NK-92 (cell line): ENCODE data around the gene TECR.

Experiments
- DNase-seq: peaks from one replicate; lab custom pipeline; 2025; ENCODE audit not compliant: unreplicated experiment; lab: John Stamatoyannopoulos, UW

The TECR gene

DNA sequence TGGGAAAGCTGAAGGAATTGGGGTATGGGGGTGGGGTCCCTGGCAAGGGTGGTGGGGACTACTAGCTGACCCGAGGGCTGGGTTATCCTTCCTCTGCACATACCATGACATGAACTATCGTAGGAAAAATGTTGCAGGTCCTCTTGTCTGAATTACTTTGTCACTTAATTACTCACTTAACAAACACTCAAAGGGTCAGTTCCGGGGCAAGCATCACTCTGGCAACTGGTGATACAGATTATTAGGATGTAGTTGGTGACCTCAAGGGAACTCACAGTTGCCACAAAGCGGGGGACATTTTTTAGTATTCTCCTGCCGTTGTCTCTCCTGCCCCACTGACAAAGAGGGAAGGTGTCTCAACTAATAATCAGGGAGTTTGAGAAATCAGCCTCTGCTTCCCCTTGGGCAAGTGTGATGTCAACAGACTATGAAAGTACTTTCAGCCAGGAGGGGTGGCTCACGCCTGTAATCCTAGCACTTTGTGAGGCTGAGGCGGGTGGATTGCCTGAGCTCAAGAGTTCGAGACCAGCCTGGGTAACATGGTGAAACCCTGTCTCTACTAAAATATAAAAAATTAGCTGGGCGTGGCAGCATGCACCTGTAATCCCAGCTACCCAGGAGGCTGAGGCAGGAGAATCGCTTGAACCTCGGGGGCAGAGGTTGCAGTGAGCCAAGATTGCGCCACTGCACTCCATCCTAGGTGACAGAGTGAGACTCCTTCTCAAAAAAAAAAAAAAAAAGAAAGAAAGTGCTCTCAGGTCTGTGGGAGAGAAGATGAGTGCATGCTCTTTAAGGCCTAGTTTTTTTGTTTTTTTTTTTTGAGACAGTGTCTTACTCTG, 21.5 kb upstream of the TECR start:
- DNase-seq, result no peak

DNA sequence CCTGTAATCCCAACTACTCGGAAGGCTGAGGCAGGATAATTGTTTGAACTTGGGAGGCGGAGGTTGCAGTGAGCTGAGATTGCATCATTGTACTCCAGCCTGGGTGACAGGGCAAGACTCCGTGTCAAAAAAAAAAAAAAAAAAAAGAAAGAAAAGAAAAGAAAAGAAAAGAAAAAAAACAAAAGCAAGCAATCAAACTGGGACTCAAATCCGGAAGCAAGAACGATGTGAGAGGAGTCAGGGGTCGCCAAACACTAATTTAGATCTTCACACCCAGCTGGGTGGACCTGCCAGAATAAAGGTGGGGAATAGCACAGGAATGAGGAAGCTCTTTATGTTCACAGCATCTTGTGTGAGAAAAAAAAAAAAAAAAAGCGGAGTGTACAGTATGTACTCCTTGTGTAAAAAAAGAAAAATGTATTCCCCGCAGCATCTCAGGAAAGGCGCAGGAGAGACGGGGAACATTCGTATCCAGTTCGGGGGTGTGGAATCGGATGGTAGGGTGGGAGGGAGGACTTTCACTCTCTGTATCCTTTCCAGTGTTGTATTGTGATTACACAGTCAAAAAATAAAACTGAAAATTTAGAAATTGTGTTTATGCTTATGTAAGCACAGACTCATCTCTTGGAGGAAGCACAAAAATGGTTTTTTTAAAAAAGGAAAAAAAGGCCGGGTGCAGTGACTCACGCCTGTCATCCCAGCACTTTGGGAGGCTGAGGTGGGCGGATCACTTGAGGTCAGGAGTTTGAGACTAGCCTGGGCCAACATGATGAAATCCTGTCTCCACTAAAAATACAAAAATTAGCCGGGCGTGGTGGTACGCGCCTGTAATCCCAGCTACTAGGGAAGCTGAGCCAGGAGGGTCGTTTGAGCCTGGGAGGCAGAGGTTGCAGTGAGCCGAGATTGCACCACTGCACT, 18.8 kb upstream of the TECR start:
- DNase-seq, result no peak

DNA sequence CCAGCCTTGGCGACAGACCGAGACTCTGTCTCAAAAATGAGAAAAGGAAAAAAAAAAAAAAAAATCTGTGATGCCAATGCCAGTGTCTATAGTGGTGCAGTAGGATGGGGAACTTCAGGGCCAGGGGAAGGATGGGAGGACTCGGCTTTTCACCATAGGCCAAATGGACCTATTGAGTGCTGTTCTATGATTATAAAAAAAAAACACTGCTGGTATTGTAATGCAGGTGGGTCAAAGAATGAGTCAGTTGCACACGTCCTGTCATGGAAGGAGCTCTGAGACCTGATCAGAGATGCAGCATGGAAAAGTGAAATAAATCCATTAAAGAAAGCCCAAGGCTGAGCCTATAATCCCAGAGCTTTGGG, 18.2 kb upstream of the TECR start:
- no peak for DNase-seq

DNA sequence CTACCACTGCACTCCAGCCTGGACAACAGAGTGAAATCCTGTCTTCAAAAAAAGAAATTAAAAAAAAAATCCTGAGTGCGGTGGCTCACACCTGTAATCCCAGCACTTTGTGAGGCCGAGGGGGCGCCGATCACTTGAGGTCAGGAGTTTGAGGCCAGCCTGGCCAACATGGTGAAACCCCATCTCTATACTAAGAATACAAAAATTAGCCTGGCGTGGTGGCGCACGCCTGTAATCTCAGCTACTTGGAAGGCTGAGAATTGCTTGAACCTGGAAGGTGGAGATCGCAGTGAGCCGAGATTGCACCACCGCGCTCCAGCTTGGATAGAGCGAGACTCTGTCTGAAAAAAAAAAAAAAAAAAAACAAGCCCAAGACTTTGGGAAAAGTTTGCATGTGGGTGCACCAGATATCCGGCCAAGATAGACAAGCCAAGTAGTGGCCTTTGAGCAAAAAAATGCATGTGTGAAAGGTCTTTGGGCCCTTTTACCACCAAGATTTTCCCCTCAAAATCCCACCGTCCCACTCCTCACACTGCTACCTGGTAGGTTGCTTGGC, 16.9 kb upstream of the TECR start:
- no peak for DNase-seq

DNA sequence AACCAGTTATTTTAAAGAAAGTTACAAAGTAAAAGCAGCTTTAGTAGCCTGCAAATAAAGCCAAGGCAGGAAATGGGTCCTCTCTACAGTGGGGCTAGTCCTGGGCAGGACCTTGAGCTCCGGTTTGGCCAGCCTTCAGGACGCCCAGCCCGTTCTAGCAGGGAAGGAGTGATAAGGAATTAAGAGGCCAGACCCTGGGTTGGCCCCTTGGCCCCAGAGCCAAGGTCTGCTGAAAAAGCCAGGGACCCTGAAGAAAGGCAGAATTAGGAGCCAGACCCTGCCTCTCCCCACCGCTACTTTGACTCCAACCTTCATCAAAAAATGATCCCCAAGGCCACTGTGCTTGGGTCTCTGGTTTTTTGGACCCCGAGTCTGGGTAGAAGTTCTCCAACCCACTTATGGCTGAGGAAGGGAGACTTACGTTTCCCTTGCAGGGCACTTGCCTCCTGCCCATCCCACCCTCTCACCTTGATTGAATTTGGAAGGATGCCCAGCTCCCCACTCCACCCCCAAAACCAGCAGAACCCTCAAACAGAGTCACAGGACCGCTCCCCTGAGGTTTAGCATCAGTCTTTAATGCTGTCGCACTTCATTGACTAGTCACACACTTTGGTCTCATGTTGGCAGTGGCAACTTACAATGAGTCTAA, 15.1 kb upstream of the TECR start:
- DNase-seq, result no peak

DNA sequence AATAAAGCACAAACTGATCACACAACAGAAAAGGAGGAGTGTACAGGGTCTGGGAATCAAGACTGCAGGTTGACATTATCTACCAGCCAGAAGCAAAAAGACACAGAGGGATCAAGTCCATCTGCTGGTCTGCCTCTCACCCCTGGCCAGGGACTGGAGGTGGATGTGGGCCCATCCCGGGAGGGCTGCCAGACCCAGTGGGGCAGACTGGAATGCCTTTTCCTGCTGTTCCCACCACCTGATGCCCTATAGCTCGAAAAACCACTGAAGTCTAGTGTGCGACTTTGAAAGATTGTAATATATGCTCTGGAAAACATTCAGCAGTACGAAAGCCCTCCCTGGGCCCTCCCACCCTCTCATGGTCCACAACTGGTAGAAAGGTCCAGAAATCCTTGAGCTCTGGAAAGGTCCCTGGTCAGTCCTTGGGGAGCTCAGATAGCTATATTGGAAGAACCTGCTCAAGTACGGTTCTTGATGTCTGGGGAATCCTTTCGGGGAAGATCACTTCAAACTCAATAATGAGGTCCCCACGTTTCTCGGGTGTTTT, 13.8 kb upstream of the TECR start:
- no peak for DNase-seq

DNA sequence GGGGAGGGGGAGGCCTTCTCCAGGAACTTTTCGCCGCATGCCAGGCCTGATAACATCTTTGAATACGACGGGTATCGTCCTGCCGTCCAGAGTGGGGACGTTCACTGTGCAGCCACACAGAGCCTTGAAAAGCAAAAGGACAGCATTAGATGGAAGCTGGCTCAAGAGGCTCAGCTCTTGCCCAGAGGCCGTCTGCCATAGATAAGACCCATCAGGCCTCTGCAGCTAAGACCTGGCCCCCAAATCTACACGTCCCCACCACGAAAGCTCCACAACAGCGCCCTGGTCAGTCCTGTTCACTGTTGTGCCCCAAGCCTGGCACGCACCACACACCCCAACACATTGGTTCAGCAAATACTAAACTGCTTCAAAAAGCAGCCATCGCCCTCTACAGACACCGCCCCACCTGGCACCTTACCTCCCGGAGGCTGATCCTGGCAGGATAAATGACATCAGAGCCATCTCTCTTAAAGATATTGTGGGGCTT, 13.3 kb upstream of the TECR start:
- no peak for DNase-seq

DNA sequence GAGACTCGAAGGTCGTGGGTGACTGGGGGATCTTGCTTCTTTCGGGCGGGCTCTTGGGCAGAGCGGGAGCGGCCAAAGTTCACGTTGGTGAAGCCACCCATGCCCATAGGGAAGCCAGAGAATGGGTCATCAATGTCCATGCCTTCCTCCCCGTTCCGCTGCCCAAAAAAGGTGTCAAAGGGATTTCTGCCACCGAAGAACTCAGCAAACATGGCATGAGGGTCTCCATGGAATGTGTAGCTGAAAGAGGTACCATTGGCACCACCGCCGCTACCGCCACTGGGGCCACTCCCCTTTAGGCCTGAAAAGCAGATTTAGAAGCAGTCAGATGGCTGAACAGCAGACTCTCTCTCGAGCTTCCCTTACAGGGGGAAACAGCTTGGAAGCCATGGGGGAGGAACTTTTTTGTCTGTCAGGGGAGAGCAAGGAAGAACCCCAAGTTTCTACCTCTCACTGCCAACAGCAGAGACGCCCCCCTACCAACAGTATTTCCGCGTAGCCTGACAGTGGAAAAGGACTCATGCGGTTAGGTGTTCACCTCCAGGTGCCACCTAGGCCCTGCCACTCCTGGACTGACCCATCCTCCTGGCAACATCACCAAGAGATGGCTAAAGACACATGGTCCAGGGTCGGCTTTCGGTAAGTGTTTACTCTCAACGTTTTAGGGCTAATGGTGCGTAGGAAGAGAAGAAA, 12.5 kb upstream of the TECR start:
- DNase-seq, result no peak

DNA sequence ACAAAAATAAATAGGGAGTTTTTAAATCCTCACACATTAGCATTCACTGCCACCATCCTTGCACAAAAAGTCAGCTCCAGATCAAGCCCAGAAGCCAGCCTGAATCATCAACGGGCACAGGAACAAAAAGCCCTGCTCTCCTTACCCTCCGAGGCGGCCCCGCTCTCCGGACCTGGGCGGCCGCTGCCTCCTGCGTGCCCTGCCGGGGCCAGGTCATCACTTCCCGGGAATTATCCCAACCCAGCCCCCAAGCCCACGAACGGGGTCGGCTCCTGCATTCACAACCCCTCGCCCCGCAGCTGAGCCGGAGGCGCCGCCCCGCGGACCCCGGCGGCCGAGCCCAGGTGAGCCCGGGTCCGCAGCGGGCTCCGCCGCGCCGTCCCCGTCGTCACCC, 12.0 kb upstream of the TECR start:
- DNase-seq, result no peak

DNA sequence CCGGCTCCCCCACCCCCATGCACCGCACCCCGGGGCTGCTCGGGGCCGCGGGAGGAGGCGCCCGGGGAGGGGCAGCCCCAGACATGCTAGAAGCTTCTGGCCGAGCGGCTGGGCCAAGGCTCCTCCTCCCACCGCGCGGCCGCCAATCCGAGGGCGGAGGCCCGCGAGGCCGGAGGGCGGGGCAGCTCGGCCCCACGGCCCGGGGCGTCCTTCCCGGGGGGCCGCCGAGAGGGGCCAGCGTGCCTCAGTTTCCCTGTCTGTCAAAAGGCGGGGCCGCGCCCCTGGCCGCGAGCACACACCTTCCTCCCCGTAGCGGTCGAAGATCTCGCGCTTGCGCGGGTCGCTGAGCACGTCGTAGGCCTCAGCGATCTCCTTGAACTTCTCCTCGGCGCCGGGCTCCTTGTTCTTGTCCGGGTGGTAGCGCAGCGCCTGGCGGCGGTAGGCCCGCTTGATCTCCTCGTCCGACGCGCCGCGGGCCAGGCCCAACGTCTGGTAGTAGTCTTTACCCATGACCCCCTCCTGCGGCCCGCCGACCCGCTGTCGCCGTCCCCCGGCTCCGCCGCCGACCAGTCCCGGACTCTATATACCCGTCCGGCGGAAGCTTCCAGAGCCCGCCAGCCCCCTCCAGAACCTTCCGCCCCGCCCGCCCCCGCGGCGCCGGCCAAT, 11.4 kb upstream of the TECR start, which contains the start of gene DNAJB1:
Gene DNAJB1 (minus strand): TSS at position 558 of the 666 bp plus-strand sequence. CDS start 48 bp downstream, at position 510.
- DNase-seq, result no peak

DNA sequence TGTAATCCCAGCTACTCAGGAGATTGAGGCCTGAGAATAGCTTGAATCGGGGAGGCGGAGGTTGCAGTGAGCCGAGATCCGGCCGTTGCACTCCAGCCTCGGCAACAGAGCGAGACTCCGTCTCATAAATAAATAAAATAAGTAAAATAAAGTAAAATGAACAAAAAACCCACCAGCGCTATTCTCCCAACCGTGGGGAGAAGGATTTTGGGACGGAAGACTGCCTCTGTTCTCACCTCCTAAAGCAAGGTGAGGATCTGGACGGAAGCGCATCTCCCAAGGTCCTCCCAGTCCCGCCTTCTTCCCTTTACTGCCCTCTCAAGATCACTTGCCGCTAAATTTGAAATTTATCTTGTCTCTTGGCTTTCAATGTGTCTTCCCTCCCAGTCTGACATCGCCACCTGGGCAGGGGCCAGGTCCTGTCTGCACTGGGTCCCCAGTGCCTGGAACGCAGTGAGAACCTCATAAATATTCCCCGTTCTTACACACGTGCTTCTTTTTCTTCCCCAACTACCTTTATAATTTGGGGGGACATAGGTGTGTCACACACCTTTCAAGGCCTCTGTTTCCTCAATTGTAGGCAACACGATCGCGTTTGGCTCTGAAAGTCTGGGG, 10.0 kb upstream of the TECR start:
- DNase-seq, result no peak

DNA sequence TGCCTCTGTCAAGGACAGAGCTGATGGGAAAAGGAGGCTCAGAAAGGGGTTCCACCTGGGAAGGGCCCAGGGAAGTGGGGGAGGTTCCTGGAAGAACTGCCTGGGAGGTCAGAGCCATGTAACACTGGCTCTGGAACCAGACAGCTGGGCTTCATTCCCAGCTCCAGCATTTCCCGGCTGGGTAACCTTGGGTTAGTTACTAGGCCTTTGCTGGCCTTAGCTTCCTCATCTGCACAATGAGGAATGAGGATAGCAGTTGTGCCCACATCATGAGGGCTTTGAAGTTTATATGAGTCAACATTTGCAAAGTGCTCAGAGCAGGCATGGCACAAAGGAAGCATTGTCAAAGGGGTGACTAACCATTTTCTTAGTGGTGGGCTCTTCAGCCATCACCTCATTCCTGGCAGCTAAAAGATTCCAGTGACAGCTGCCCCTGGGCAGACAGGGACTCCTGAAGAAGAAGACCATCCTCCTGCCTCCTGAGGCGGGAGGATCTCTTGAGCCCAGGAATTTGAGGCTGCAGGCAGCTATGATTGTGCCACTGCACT, 9.5 kb upstream of the TECR start:
- no peak for DNase-seq

DNA sequence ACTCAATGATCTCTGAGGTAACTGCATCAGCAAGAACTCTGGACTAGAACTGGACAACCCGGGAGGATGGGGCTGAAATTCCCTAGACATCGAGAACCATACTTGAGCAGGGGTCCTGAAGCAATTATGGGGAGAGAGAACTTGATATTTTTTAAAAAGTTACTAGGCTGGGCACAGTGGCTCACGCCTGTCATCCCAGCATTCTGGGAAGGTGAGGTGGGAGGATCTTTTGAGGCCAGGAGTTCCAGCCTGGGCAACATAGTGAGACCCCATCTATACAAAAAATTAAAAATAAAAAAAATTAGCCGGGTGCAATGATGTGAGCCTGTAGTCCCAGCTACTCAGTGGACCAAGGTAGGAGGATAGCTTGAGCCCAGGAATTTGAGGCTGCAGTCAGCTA, 8.9 kb upstream of the TECR start:
- DNase-seq, result no peak

DNA sequence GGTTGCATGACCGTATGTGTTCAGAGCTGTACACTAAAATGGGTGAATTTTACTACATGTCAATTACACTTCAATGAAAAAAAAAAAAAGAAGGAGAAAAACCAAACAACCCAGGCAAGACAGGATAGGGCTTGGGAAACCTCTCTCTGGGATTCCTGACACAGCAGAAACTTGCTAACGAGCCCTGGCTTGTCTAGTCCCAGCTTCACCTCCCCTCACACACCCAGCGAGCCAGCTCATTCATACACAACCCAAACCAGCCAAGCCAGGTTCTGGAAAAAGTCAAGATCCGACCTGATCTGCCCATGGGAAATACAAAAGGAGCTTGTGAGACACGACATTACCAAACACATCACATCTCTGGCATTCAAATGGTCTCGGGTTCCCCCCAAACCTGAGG, 3.7 kb upstream of the TECR start:
- no peak for DNase-seq

DNA sequence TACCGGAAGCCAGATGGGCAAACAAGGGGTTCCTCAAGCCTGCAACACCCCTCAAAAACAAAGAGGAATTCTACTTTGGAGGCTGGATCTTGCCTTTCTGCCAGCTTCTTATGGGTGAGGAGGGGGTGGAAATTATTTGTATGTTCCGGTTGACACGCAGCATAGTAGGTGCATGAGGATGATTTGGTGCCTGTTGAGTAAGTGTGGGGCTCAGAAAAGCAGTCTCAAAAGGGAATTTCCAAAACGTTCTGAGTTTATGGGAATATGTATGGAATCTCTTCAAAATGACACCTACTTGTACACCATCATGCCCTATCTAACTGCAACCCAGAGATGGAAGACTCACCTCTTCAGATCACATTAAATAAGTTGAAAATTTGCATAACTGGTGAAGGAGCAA, 3.0 kb upstream of the TECR start:
- DNase-seq, result no peak

DNA sequence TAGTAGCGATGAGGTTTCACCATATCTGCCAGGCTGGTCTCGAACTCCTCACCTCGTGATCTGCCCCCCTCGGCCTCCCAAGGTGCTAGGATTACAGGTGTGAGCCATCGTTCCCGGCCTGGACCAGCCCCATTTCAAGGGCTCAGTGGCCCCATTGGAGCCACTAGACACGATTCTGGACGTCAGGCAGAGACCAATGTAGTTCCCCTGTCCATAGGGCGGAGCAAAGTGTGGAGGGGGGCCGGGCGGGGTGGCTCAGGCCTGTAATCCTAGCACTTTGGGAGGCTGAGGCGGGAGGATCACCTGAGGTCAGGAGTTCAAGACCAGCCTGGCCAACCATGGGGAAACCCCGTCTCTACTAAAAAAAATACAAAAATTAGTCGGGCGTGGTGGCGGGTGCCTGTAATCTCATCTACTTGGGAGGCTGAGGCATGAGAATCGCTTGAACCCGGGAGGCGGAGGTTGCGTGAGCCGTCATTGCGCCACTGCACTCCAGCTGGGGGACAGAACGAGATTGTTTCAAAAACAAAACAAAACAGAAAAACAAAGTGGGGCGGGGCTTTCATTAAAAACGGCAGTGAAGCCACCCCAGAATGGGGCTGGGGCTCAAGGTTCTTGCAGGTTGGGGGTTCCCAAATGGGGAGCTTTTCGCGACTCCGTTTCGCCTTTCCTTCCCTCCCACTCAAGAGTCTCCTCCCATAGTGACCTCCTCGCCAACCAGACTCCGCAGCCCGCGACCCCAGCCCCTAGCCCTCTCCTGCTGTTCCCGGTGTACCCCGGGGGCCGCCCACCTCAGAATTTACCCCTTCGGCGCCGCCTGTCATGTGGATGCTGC, 758 bp upstream of the TECR start:
- no peak for DNase-seq

DNA sequence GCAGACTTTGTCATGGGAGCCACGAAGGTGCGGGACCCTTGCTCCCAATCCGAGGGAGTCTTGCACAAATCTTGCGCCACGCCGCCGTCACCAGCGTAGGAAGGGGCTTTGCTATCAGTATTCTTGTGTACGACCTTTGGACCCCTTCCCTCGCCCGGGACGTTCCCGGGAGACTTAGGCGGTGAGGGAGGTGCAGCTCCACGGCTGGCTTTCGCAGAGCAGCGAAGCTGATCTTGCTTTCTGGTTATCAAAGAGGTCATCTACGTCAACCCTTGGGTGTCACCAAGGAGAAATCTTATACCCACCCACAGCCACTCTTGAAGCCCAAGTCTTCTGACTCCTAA, 583 bp downstream of the TECR start:
- DNase-seq, result no peak

DNA sequence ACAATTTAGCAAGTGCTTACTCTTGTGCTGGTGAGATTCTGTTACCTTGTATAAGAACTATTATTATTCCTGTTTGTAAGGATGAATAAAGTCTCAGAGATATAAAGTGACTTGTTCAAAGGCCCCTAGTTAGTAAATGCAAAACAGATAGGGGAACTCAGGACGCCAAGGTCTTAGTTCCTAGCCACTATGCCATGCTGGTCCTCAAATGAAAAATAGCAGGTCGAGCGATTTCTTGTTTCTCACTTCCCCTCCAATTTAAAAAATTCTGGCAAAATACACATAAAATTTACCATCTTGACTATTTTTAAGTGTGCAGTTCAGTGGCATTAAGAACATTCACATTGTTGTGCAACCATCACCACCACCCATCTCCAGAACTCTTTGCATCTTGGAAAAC, 1.1 kb downstream of the TECR start:
- DNase-seq, result no peak
